Tibial nerve (tissue), 4 donors: ENCODE measurements around the gene SLU7. TPM values are rescaled to one million over a fixed set of nuclear protein-coding genes. Genes with fewer than 3 reads are reported as not detected.

Experiments used
- DNase-seq, 2 donors: peaks; one replicate each; pipeline ENCODE4 v3.0.0-alpha.2; 2019; ENCODE audit warnings: low spot score in 2 of 2
- H3K27ac ChIP-seq, 4 donors: fragments of 200-600 bp; sonication (generic) in 3 of 4; one replicate each; pipeline ENCODE4 v1.5.1; 2017 to 2019; ENCODE audit warnings: mild to moderate bottlenecking in 1 of 4
- H3K27me3 ChIP-seq, 2 donors: fragments of 200-600 bp; sonication (generic) in 1 of 2; one replicate each; pipeline versions ENCODE4 v1.5.1 to v1.6.0; 2017 to 2019
- H3K36me3 ChIP-seq, 3 donors: fragments of 200-600 bp; sonication (generic); one replicate each; pipeline ENCODE4 v1.5.1; 2018 to 2019
- H3K4me1 ChIP-seq, 4 donors: fragments of 200-600 bp; sonication (generic) in 3 of 4; one replicate each; pipeline ENCODE4 v1.5.1; 2017 to 2019
- H3K4me3 ChIP-seq, 4 donors: fragments of 200-600 bp; sonication (generic) in 3 of 4; one replicate each; pipeline ENCODE4 v1.5.1; 2017 to 2019; ENCODE audit warnings: mild to moderate bottlenecking in 1 of 4, moderate library complexity in 1 of 4
- H3K9me3 ChIP-seq, 4 donors: fragments of 200-600 bp; sonication (generic) in 3 of 4; one replicate each; pipeline ENCODE4 v1.5.1; 2017 to 2019
- EP300 ChIP-seq, 2 donors: sonication (generic); formaldehyde crosslinking; IDR thresholded peaks; one replicate each; pipeline ENCODE4 v1.6.1; 2017; ENCODE audit warnings: antibody characterized with exemption in 2 of 2, mild to moderate bottlenecking in 1 of 2
- POLR2A ChIP-seq, 2 donors: fragments of 450-650 bp; IDR thresholded peaks; one replicate each; pipeline ENCODE4 v1.6.1; 2017; ENCODE audit warnings: antibody characterized with exemption in 2 of 2, mild to moderate bottlenecking in 2 of 2, moderate library complexity in 2 of 2
- WGBS, 2 donors: methylation state at CpG; one replicate each; pipeline ENCODE4 v1.1.5; 2018; 5-methylcytosine and 5-hydroxymethylcytosine counted together
- total RNA-seq, 4 donors: library from RNA; depleted of rRNA; stranded (reverse); fragments of >200 nt; gene quantifications; one replicate each; pipeline ENCODE4 v1.1.0, GENCODE V29; 2016
- TF ChIP-seq, protein P1 (sequence below), 5 experiments: fragments of 200-600 bp in 3 of 5; fragments of 450-650 bp in 2 of 5; sonication (generic) in 3 of 5; IDR thresholded peaks; one replicate each; pipeline ENCODE4 v1.5.1; 2016 to 2019; ENCODE audit warnings: antibody characterized with exemption in 5 of 5, mild to moderate bottlenecking in 3 of 5, moderate library complexity in 2 of 5

The SLU7 gene
- total RNA-seq, 4 donors from 2014 or later, result 68.2 to 76.8 (median 71.1) TPM

GRCh38 chr5:160366230-160366629 is 52.7 kb downstream of the SLU7 start:
- TF ChIP-seq EP300 (IDR thresholded peaks at IDR 0.05), result no peak
- TF ChIP-seq, protein P1, sequence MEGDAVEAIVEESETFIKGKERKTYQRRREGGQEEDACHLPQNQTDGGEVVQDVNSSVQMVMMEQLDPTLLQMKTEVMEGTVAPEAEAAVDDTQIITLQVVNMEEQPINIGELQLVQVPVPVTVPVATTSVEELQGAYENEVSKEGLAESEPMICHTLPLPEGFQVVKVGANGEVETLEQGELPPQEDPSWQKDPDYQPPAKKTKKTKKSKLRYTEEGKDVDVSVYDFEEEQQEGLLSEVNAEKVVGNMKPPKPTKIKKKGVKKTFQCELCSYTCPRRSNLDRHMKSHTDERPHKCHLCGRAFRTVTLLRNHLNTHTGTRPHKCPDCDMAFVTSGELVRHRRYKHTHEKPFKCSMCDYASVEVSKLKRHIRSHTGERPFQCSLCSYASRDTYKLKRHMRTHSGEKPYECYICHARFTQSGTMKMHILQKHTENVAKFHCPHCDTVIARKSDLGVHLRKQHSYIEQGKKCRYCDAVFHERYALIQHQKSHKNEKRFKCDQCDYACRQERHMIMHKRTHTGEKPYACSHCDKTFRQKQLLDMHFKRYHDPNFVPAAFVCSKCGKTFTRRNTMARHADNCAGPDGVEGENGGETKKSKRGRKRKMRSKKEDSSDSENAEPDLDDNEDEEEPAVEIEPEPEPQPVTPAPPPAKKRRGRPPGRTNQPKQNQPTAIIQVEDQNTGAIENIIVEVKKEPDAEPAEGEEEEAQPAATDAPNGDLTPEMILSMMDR (IDR thresholded peaks at IDR 0.05), result no peak
- no peak for TF ChIP-seq POLR2A (IDR thresholded peaks at IDR 0.05)
- DNase-seq, result no peak
- 92% methylated on average over 2 of the region's 2 CpGs for WGBS, 2 donors
- H3K27ac ChIP-seq, result no peak overlapping the region
- no peaks in the 10 kb centered on the region for H3K9me3 ChIP-seq
- no peak overlapping the region for H3K4me3 ChIP-seq
- peaks cover 0 to 41% (median 7%) of the 10 kb centered on the region in 4 donors for H3K4me1 ChIP-seq
- H3K36me3 ChIP-seq, result no peaks in the 10 kb centered on the region
- H3K27me3 ChIP-seq, result peaks cover 0 to 15% of the 10 kb centered on the region in 2 donors

GRCh38 chr5:160363660-160364395 is 55.1 kb downstream of the SLU7 start:
- no peaks in the 10 kb centered on the region for H3K36me3 ChIP-seq
- no peak for DNase-seq
- peak overlapping the region; percentile 2 to 77 (median 70) for H3K27ac ChIP-seq
- peaks cover 0 to 40% (median 9%) of the 10 kb centered on the region in 4 donors for H3K4me1 ChIP-seq
- H3K9me3 ChIP-seq, result no peaks in the 10 kb centered on the region
- TF ChIP-seq EP300 (IDR thresholded peaks at IDR 0.05), result no peak
- TF ChIP-seq POLR2A (IDR thresholded peaks at IDR 0.05), result no peak
- TF ChIP-seq, protein P1 (IDR thresholded peaks at IDR 0.05), result no peak
- no peak overlapping the region for H3K4me3 ChIP-seq
- H3K27me3 ChIP-seq, result peaks cover 0 to 5% of the 10 kb centered on the region in 2 donors
- WGBS, 2 donors, result 47 to 61% methylated on average over 13 of the region's 13 CpGs

DNA sequence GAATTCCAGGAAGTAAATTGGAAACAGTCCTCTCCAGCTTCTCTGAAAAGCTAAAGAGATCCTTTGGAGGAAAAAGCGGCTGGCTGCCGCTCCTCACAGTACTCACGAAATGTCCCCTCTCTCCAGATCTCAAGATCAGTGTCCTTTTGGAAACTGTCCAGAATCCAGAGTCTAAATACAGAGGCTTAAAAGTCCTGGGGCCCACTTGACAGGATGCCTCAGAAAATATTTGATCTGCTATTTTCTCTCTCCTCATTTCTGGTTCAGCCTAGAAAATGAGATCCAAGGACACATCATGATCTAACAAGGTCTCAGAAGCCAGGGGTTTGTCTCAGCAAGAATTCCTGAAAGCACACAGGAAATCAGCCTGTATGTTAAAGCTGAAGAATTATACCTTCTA is 55.7 kb downstream of the SLU7 start:
- H3K27ac ChIP-seq, result peak overlapping the region; percentile 2 to 77 (median 70)
- H3K9me3 ChIP-seq, result no peaks in the 10 kb centered on the region
- TF ChIP-seq, protein P1 (IDR thresholded peaks at IDR 0.05), result no peak
- TF ChIP-seq EP300 (IDR thresholded peaks at IDR 0.05) (no peak), POLR2A (IDR thresholded peaks at IDR 0.05) (no peak)
- no peaks in the 10 kb centered on the region for H3K36me3 ChIP-seq
- 24 to 43% methylated on average over 3 of the region's 3 CpGs for WGBS, 2 donors
- peaks cover 0 to 46% (median 13%) of the 10 kb centered on the region in 4 donors for H3K4me1 ChIP-seq
- H3K27me3 ChIP-seq, result no peaks in the 10 kb centered on the region
- no peak overlapping the region for H3K4me3 ChIP-seq
- no peak for DNase-seq

GRCh38 chr5:160361624-160362228 is 57.2 kb downstream of the SLU7 start:
- Histone ChIP-seq H3K4me1 (peaks cover 0 to 52% (median 13%) of the 10 kb centered on the region in 4 donors), H3K9me3 (no peaks in the 10 kb centered on the region), H3K36me3 (no peaks in the 10 kb centered on the region), H3K4me3 (no peak overlapping the region), H3K27ac (peak overlapping the region in 1 of 4 donors; percentile 55), H3K27me3 (no peaks in the 10 kb centered on the region)
- no peak for TF ChIP-seq EP300 (IDR thresholded peaks at IDR 0.05)
- no peak for TF ChIP-seq POLR2A (IDR thresholded peaks at IDR 0.05)
- TF ChIP-seq, protein P1 (IDR thresholded peaks at IDR 0.05), result no peak
- WGBS, 2 donors, result 79 to 82% methylated on average over 9 of the region's 9 CpGs
- no peak for DNase-seq

- TF ChIP-seq POLR2A (IDR thresholded peaks at IDR 0.05), result no peak
- TF ChIP-seq, protein P1 (IDR thresholded peaks at IDR 0.05), result no peak
- TF ChIP-seq EP300 (IDR thresholded peaks at IDR 0.05), result no peak
- peak overlapping the region in 3 of 4 donors; percentile 2 to 73 (median 35) for H3K27ac ChIP-seq
These were observed 58.6 kb downstream of the SLU7 start for GRCh38 chr5:160360310-160360709.

More at GRCh38 chr5:160360310-160360709, 58.6 kb downstream of the SLU7 start:
- Histone ChIP-seq H3K9me3 (no peaks in the 10 kb centered on the region), H3K36me3 (no peaks in the 10 kb centered on the region), H3K4me3 (no peak overlapping the region), H3K27me3 (no peaks in the 10 kb centered on the region), H3K4me1 (peaks cover 0 to 56% (median 13%) of the 10 kb centered on the region in 4 donors)
- WGBS, 2 donors, result 66 to 69% methylated on average over 3 of the region's 3 CpGs
- DNase-seq, result no peak
